Astrocyte (in vitro differentiated cells and primary cell): ENCODE measurements around the gene TCTN1. TPM values are rescaled to one million over a fixed set of nuclear protein-coding genes. Genes with fewer than 3 reads are reported as not detected.

ENCODE experiments used
- DNase-seq: peaks from one replicate; pipeline ENCODE4 v3.0.0-alpha.2; 2010; ENCODE audit warnings: low read depth
- FAIRE-seq: peaks from 2 replicates; lab custom pipeline; 2011; peaks lifted over from hg19 to GRCh38; lab: Jason Lieb, UNC
- H2AFZ ChIP-seq: 2 replicates; pipeline ENCODE4 v1.6.0; 2012; ENCODE audit warnings: low read depth, low read length, inconsistent platforms
- H3K27ac ChIP-seq: 2 replicates; pipeline ENCODE4 v1.5.1; 2011; ENCODE audit warnings: low read depth, low read length, inconsistent platforms
- H3K27me3 ChIP-seq: 2 replicates; pipeline ENCODE4 v1.6.0; 2011; ENCODE audit warnings: low read length, inconsistent platforms; ENCODE audit not compliant: insufficient read depth
- H3K36me3 ChIP-seq: 2 replicates; pipeline ENCODE4 v1.5.1; 2011; ENCODE audit warnings: low read length, inconsistent platforms; ENCODE audit not compliant: insufficient read depth
- H3K4me1 ChIP-seq: 2 replicates; pipeline ENCODE4 v1.5.1; 2011; ENCODE audit warnings: low read length, inconsistent platforms; ENCODE audit not compliant: insufficient read depth
- H3K4me2 ChIP-seq: 2 replicates; pipeline ENCODE4 v1.6.0; 2012; ENCODE audit warnings: low read length, inconsistent platforms
- H3K4me3 ChIP-seq: 2 replicates; pipeline ENCODE4 v1.5.1; 2011; ENCODE audit warnings: low read depth, mild to moderate bottlenecking, low read length, inconsistent platforms; ENCODE audit not compliant: insufficient read depth
- H3K79me2 ChIP-seq: 2 replicates; pipeline ENCODE4 v1.6.0; 2012; ENCODE audit warnings: mild to moderate bottlenecking, low read length, inconsistent platforms; ENCODE audit not compliant: insufficient read depth
- H3K9ac ChIP-seq: 2 replicates; pipeline ENCODE4 v1.6.0; 2012; ENCODE audit warnings: mild to moderate bottlenecking, low read length, inconsistent platforms
- H3K9me3 ChIP-seq: 2 replicates; pipeline ENCODE4 v1.5.1; 2012; ENCODE audit warnings: low read depth, mild to moderate bottlenecking, low read length, inconsistent platforms; ENCODE audit not compliant: insufficient read depth
- H4K20me1 ChIP-seq: 2 replicates; pipeline ENCODE4 v1.6.0; 2012; ENCODE audit warnings: low read length, inconsistent platforms; ENCODE audit not compliant: insufficient read depth
- H3K27ac Mint-ChIP-seq: one replicate; pipeline ENCODE4 v1.8.0; 2021; ENCODE audit warnings: mild to moderate bottlenecking, mixed read lengths; ENCODE audit not compliant: unreplicated experiment
- H3K27me3 Mint-ChIP-seq: one replicate; pipeline ENCODE4 v1.8.0; 2021; ENCODE audit warnings: low read depth, mixed read lengths; ENCODE audit not compliant: unreplicated experiment
- H3K36me3 Mint-ChIP-seq: one replicate; pipeline ENCODE4 v1.8.0; 2021; ENCODE audit warnings: low read depth, mixed read lengths; ENCODE audit not compliant: unreplicated experiment
- H3K4me1 Mint-ChIP-seq: one replicate; pipeline ENCODE4 v1.8.0; 2021; ENCODE audit warnings: low read depth, mixed read lengths; ENCODE audit not compliant: unreplicated experiment
- H3K4me3 Mint-ChIP-seq: one replicate; pipeline ENCODE4 v1.8.0; 2021; ENCODE audit warnings: mild to moderate bottlenecking, moderate library complexity, mixed read lengths; ENCODE audit not compliant: unreplicated experiment
- H3K9me3 Mint-ChIP-seq: one replicate; pipeline ENCODE4 v1.8.0; 2021; ENCODE audit warnings: mild to moderate bottlenecking, mixed read lengths; ENCODE audit not compliant: unreplicated experiment
- EZH2 ChIP-seq: IDR thresholded peaks from 2 replicates; pipeline ENCODE4 v1.6.1; 2012; ENCODE audit warnings: mild to moderate bottlenecking, low read length, inconsistent platforms; ENCODE audit not compliant: insufficient read depth
- total RNA-seq: library from RNA; stranded (reverse); gene quantifications from 2 replicates; pipeline ENCODE4 v1.2.1, GENCODE V29; 2021
- TF ChIP-seq, protein P1 (sequence below): IDR thresholded peaks from 2 replicates; pipeline ENCODE4 v1.5.1; 2011; ENCODE audit warnings: low read depth, mild to moderate bottlenecking, inconsistent platforms, low read length, moderate library complexity; ENCODE audit not compliant: insufficient read depth

TCTN1 gene
- total RNA-seq, 1 donor from 2014 or later: 22.6 TPM

DNA sequence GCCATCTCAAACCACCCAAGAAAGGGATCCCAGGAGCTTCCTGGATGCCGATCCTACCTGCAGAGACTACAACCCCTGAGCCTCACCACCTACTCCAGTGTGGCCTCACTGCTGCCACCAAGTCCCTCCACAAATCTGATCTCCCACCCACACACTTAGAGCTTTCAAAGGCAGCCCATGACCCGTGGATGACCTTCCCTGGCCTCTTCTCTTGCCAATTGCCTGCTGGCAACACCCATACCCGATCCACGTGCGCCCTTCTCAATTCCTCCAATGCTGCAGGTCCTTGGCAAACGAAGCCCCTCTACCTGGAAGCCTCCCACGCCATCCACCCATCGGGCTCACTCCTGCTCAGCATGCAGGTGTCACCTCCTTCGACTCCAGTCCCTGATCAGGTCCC lies 44.3 kb downstream of the TCTN1 start:
- no peaks in the 10 kb centered on the region for H4K20me1 ChIP-seq
- no peaks in the 10 kb centered on the region for H3K27me3 ChIP-seq
- H3K4me3 Mint-ChIP-seq: no peak overlapping the region
- H3K9ac ChIP-seq: no peak overlapping the region
- H3K27me3 Mint-ChIP-seq: peaks cover 10% of the 10 kb centered on the region
- H3K4me3 ChIP-seq: no peak overlapping the region
- no peak overlapping the region for H3K27ac Mint-ChIP-seq
- H2AFZ ChIP-seq: no peak overlapping the region
- no peaks in the 10 kb centered on the region for H3K36me3 ChIP-seq
- H3K9me3 Mint-ChIP-seq: no peaks in the 10 kb centered on the region
- no peak overlapping the region for H3K27ac ChIP-seq
- no peaks in the 10 kb centered on the region for H3K4me1 ChIP-seq
- H3K4me2 ChIP-seq: no peak overlapping the region
- H3K9me3 ChIP-seq: no peaks in the 10 kb centered on the region
- H3K4me1 Mint-ChIP-seq: no peaks in the 10 kb centered on the region
- H3K79me2 ChIP-seq: no peaks in the 10 kb centered on the region
- FAIRE-seq: no peak
- no peak for DNase-seq
- H3K36me3 Mint-ChIP-seq: peaks cover 6% of the 10 kb centered on the region
- TF ChIP-seq EZH2: no peak
- TF ChIP-seq, protein P1, sequence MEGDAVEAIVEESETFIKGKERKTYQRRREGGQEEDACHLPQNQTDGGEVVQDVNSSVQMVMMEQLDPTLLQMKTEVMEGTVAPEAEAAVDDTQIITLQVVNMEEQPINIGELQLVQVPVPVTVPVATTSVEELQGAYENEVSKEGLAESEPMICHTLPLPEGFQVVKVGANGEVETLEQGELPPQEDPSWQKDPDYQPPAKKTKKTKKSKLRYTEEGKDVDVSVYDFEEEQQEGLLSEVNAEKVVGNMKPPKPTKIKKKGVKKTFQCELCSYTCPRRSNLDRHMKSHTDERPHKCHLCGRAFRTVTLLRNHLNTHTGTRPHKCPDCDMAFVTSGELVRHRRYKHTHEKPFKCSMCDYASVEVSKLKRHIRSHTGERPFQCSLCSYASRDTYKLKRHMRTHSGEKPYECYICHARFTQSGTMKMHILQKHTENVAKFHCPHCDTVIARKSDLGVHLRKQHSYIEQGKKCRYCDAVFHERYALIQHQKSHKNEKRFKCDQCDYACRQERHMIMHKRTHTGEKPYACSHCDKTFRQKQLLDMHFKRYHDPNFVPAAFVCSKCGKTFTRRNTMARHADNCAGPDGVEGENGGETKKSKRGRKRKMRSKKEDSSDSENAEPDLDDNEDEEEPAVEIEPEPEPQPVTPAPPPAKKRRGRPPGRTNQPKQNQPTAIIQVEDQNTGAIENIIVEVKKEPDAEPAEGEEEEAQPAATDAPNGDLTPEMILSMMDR: no peak

- Histone ChIP-seq H3K9me3 (no peaks in the 10 kb centered on the region), H3K4me1 (no peaks in the 10 kb centered on the region), H3K36me3 (no peaks in the 10 kb centered on the region), H3K27me3 (no peaks in the 10 kb centered on the region), H2AFZ (no peak overlapping the region), H4K20me1 (no peaks in the 10 kb centered on the region), H3K79me2 (no peaks in the 10 kb centered on the region), H3K27ac (no peak overlapping the region), H3K9ac (no peak overlapping the region), H3K4me2 (no peak overlapping the region), H3K4me3 (no peak overlapping the region)
- no peaks in the 10 kb centered on the region for H3K9me3 Mint-ChIP-seq
- no peaks in the 10 kb centered on the region for H3K4me1 Mint-ChIP-seq
- no peak overlapping the region for H3K27ac Mint-ChIP-seq
- DNase-seq: no peak
- H3K27me3 Mint-ChIP-seq: peaks cover 10% of the 10 kb centered on the region
- no peak overlapping the region for H3K4me3 Mint-ChIP-seq
- peaks cover 6% of the 10 kb centered on the region for H3K36me3 Mint-ChIP-seq
- no peak for TF ChIP-seq EZH2
- TF ChIP-seq, protein P1: no peak
- FAIRE-seq: no peak
Measured at GRCh38 chr12:110658878-110659277, 44.9 kb downstream of the TCTN1 start.

GRCh38 chr12:110661337-110661972 lies 47.5 kb downstream of the TCTN1 start:
- Histone ChIP-seq H3K79me2 (no peaks in the 10 kb centered on the region), H3K9me3 (no peaks in the 10 kb centered on the region), H3K4me3 (no peak overlapping the region), H3K36me3 (no peaks in the 10 kb centered on the region), H2AFZ (no peak overlapping the region), H3K27me3 (no peaks in the 10 kb centered on the region), H3K4me2 (no peak overlapping the region), H3K4me1 (no peaks in the 10 kb centered on the region), H3K9ac (no peak overlapping the region), H3K27ac (no peak overlapping the region), H4K20me1 (no peaks in the 10 kb centered on the region)
- Mint-ChIP-seq H3K4me3 (no peak overlapping the region), H3K27ac (no peak overlapping the region), H3K9me3 (peaks cover 12% of the 10 kb centered on the region), H3K27me3 (peaks cover 10% of the 10 kb centered on the region), H3K4me1 (no peaks in the 10 kb centered on the region), H3K36me3 (peaks cover 5% of the 10 kb centered on the region)
- no peak for TF ChIP-seq EZH2
- TF ChIP-seq, protein P1: no peak
- DNase-seq: no peak
- FAIRE-seq: no peak
